HG02763 (cell line): ENCODE results near the gene ITGB5.

Source experiments
- ATAC-seq: cut with Tn5 transposase; IDR thresholded peaks from one replicate; pipeline ENCODE4 v1.9.1; 2021; ENCODE audit warnings: mild to moderate bottlenecking, moderate library complexity; ENCODE audit not compliant: unreplicated experiment

Gene ITGB5

GRCh38 chr3:124896824-124897526 lies 9.8 kb upstream of the ITGB5 start:
- ATAC-seq, result no peak

- ATAC-seq, result no peak
Observed at GRCh38 chr3:124895756-124896155, 8.6 kb upstream of the ITGB5 start.

- ATAC-seq, result no peak
Observed at GRCh38 chr3:124893526-124893925, 6.4 kb upstream of the ITGB5 start.

GRCh38 chr3:124890573-124891190 lies 3.5 kb upstream of the ITGB5 start:
- ATAC-seq, result no peak

- no peak for ATAC-seq
Observed at GRCh38 chr3:124888482-124889441, 1.6 kb upstream of the ITGB5 start.

- ATAC-seq, result no peak
Observed at GRCh38 chr3:124887932-124888298, 750 bp upstream of the ITGB5 start.

- ATAC-seq, result peak; percentile 45
Observed at GRCh38 chr3:124886168-124887056, 753 bp downstream of the ITGB5 start.

- no peak for ATAC-seq
Observed at GRCh38 chr3:124885466-124886167, 1.5 kb downstream of the ITGB5 start.

GRCh38 chr3:124884474-124885101 lies 2.6 kb downstream of the ITGB5 start:
- no peak for ATAC-seq

- ATAC-seq, result no peak
Observed at GRCh38 chr3:124883766-124884473, 3.2 kb downstream of the ITGB5 start.

- no peak for ATAC-seq
Observed at GRCh38 chr3:124882816-124883747, 4.1 kb downstream of the ITGB5 start.

GRCh38 chr3:124881976-124882697 lies 5.0 kb downstream of the ITGB5 start:
- ATAC-seq, result no peak

- no peak for ATAC-seq
Observed at GRCh38 chr3:124879337-124879680, 7.9 kb downstream of the ITGB5 start.

GRCh38 chr3:124878561-124879336 lies 8.4 kb downstream of the ITGB5 start:
- no peak for ATAC-seq

GRCh38 chr3:124877674-124878073 lies 9.5 kb downstream of the ITGB5 start:
- ATAC-seq, result no peak

- ATAC-seq, result no peak
Observed at GRCh38 chr3:124876401-124876878, 10.7 kb downstream of the ITGB5 start.
